Loucy (cell line): ENCODE data around the gene CT55.

Experiments
- EZH2phosphoT487 ChIP-seq: fragments of 200-600 bp; IDR thresholded peaks from 2 replicates; pipeline ENCODE4 v1.6.1; 2018; ENCODE audit warnings: antibody characterized with exemption, mild to moderate bottlenecking, moderate library complexity, borderline replicate concordance
- TF ChIP-seq, protein P1 (sequence below): fragments of 200-600 bp; sonication (generic); conservative IDR thresholded peaks from 2 replicates; pipeline ENCODE4 v1.5.1; 2014; ENCODE audit warnings: mild to moderate bottlenecking, antibody characterized with exemption, low read length

DNA sequence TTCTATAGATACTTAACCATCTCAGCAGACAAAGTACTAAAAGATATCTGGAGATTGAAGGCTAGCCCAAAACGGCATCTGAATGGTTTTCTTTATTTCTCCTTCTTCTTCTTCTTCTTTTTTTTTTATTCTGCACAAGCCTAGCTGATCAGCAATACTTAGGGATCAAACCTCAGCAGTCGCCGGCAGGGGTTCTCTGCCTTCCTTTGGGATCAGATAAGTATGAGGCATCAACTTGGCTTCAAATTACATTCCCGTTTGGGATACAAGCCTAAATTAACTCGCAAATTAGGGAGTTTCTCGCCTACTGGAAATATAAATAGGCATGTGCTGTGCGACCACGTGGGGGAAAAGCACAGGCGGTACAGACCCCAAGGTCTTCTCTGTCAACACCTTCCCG lies 730 bp downstream of the CT55 start:
- TF ChIP-seq, protein P1, sequence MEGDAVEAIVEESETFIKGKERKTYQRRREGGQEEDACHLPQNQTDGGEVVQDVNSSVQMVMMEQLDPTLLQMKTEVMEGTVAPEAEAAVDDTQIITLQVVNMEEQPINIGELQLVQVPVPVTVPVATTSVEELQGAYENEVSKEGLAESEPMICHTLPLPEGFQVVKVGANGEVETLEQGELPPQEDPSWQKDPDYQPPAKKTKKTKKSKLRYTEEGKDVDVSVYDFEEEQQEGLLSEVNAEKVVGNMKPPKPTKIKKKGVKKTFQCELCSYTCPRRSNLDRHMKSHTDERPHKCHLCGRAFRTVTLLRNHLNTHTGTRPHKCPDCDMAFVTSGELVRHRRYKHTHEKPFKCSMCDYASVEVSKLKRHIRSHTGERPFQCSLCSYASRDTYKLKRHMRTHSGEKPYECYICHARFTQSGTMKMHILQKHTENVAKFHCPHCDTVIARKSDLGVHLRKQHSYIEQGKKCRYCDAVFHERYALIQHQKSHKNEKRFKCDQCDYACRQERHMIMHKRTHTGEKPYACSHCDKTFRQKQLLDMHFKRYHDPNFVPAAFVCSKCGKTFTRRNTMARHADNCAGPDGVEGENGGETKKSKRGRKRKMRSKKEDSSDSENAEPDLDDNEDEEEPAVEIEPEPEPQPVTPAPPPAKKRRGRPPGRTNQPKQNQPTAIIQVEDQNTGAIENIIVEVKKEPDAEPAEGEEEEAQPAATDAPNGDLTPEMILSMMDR = no peak
- no peak for TF ChIP-seq EZH2phosphoT487
